GM23338 (cell line): Measurements from ENCODE around the gene STAT6. TPM values are rescaled to one million over a fixed set of nuclear protein-coding genes. Genes with fewer than 3 reads are reported as not detected.

Experiments used
- ATAC-seq: fragments of 200-7000 bp; cut with Tn5 transposase; 3 replicates; pipeline ENCODE4 v1.9.1; 2020
- DNase-seq: peaks from one replicate; pipeline ENCODE4 v3.0.0-alpha.2; 2015; ENCODE audit warnings: low spot score
- H2AFZ ChIP-seq: fragments of 200-600 bp; sonication (generic); 2 replicates; pipeline ENCODE4 v1.8.0; 2016; ENCODE audit warnings: antibody characterized with exemption, mild to moderate bottlenecking, moderate library complexity
- H3F3A ChIP-seq: fragments of 200-600 bp; sonication (generic); replicated peaks from 2 replicates; pipeline ENCODE4 v1.8.0; 2017; ENCODE audit warnings: antibody characterized with exemption, mixed run types, low read depth
- H3K27ac ChIP-seq: fragments of 200-600 bp; sonication (generic); 2 replicates; pipeline ENCODE4 v1.6.1; 2016; ENCODE audit warnings: low read depth
- H3K27me3 ChIP-seq: fragments of 200-600 bp; sonication (generic); 2 replicates; pipeline ENCODE4 v1.8.0; 2016; ENCODE audit warnings: mild to moderate bottlenecking, mixed run types, moderate library complexity; ENCODE audit not compliant: insufficient read depth
- H3K36me3 ChIP-seq: fragments of 200-600 bp; sonication (generic); 2 replicates; pipeline ENCODE4 v1.8.0; 2016; ENCODE audit warnings: mild to moderate bottlenecking; ENCODE audit not compliant: insufficient read depth
- H3K4me1 ChIP-seq: fragments of 200-600 bp; sonication (generic); 2 replicates; pipeline ENCODE4 v1.8.0; 2016; ENCODE audit warnings: mild to moderate bottlenecking, moderate library complexity; ENCODE audit not compliant: insufficient read depth
- H3K4me2 ChIP-seq: fragments of 200-600 bp; sonication (generic); 2 replicates; pipeline ENCODE4 v1.7.1; 2017; ENCODE audit warnings: mixed run types
- H3K4me3 ChIP-seq: fragments of 200-600 bp; sonication (generic); 2 replicates; pipeline ENCODE4 v1.6.1; 2016; ENCODE audit warnings: mixed run types
- H3K79me2 ChIP-seq: fragments of 200-600 bp; sonication (generic); replicated peaks from 2 replicates; pipeline ENCODE4 v1.8.0; 2017; ENCODE audit warnings: mild to moderate bottlenecking; ENCODE audit not compliant: insufficient read depth
- H3K9me2 ChIP-seq: fragments of 200-600 bp; sonication (generic); 2 replicates; pipeline ENCODE4 v1.8.0; 2017; ENCODE audit not compliant: insufficient read depth
- H4K20me1 ChIP-seq: fragments of 200-600 bp; sonication (generic); replicated peaks from 2 replicates; pipeline ENCODE4 v1.8.0; 2017; ENCODE audit warnings: mild to moderate bottlenecking; ENCODE audit not compliant: insufficient read depth
- H3K27ac Mint-ChIP-seq: 2 replicates; pipeline ENCODE4 v1.8.0; 2020; ENCODE audit warnings: inconsistent platforms, mild to moderate bottlenecking, moderate library complexity, mixed read lengths
- H3K27me3 Mint-ChIP-seq: 3 replicates; pipeline ENCODE4 v1.8.0; 2022; ENCODE audit warnings: low read depth, mild to moderate bottlenecking, moderate library complexity, mixed read lengths, inconsistent platforms; ENCODE audit not compliant: insufficient read depth, poor library complexity
- H3K36me3 Mint-ChIP-seq: 3 replicates; pipeline ENCODE4 v1.8.0; 2021; ENCODE audit warnings: low read depth, mild to moderate bottlenecking, inconsistent platforms, moderate library complexity, mixed read lengths
- H3K4me1 Mint-ChIP-seq: 3 replicates; pipeline ENCODE4 v1.8.0; 2020; ENCODE audit warnings: mild to moderate bottlenecking, inconsistent platforms, mixed read lengths
- H3K4me3 Mint-ChIP-seq: 3 replicates; pipeline ENCODE4 v1.8.0; 2021; ENCODE audit warnings: moderate library complexity, mild to moderate bottlenecking, inconsistent platforms, mixed read lengths
- H3K9me3 Mint-ChIP-seq: 3 replicates; pipeline ENCODE4 v1.8.0; 2020; ENCODE audit warnings: moderate library complexity, mild to moderate bottlenecking, inconsistent platforms, mixed read lengths
- CREB1 ChIP-seq: fragments of 250-450 bp; sonication (Bioruptor Pico); IDR thresholded peaks from 2 replicates; pipeline ENCODE4 v1.5.0; 2020; ENCODE audit warnings: low read depth, mild to moderate bottlenecking, moderate library complexity
- ETS1 ChIP-seq: IDR thresholded peaks from 2 replicates; pipeline ENCODE4 v1.6.1; 2016; ENCODE audit warnings: antibody characterized with exemption
- EZH2phosphoT487 ChIP-seq: fragments of 200-600 bp; sonication (generic); IDR thresholded peaks from one replicate; pipeline ENCODE4 v1.8.1; 2018; ENCODE audit warnings: antibody characterized with exemption; ENCODE audit not compliant: unreplicated experiment
- JUNB ChIP-seq: IDR thresholded peaks from one replicate; pipeline ENCODE4 v1.6.1; 2016; ENCODE audit warnings: antibody characterized with exemption; ENCODE audit not compliant: unreplicated experiment
- NANOG ChIP-seq: IDR thresholded peaks from 2 replicates; pipeline ENCODE4 v1.6.1; 2016; ENCODE audit warnings: antibody characterized with exemption, borderline replicate concordance
- POLR2AphosphoS5 ChIP-seq: IDR thresholded peaks from 2 replicates; pipeline ENCODE4 v1.6.1; 2016; ENCODE audit warnings: antibody characterized with exemption, low read depth
- STAT1 ChIP-seq: IDR thresholded peaks from one replicate; pipeline ENCODE4 v1.6.1; 2016; ENCODE audit warnings: antibody characterized with exemption; ENCODE audit not compliant: unreplicated experiment
- ZNF462 ChIP-seq: fragments of 250-450 bp; sonication (Bioruptor Pico); IDR thresholded peaks from 2 replicates; pipeline ENCODE4 v1.5.0; 2020; ENCODE audit warnings: mild to moderate bottlenecking, moderate library complexity
- polyA plus RNA-seq: library from polyadenylated mRNA; unstranded; fragments of >200 nt; fragmentation: Nextera tagmentation; extraction: Ambion mirVana; gene quantifications from 2 replicates; pipeline ENCODE4 v1.2.1, GENCODE V29; 2016
- total RNA-seq: library from RNA; depleted of rRNA; stranded (reverse); fragments of >200 nt; shearing (Covaris generic); gene quantifications from 2 replicates; pipeline ENCODE4 v1.2.3, GENCODE V29; 2014
- TF ChIP-seq, protein P1 (sequence below): IDR thresholded peaks from one replicate; pipeline ENCODE4 v1.6.1; 2018; ENCODE audit warnings: antibody characterized with exemption; ENCODE audit not compliant: unreplicated experiment

The STAT6 gene
- total and polyA plus RNA-seq, 2 experiments from 2014 or later, result 14.3 to 28.1 TPM

- no peaks in the 10 kb centered on the region for H3K79me2 ChIP-seq
- Mint-ChIP-seq H3K4me3 (no peak overlapping the region), H3K36me3 (peaks cover 86% of the 10 kb centered on the region)
These were observed 43.8 kb upstream of the STAT6 start for GRCh38 chr12:57154804-57155434.

DNA sequence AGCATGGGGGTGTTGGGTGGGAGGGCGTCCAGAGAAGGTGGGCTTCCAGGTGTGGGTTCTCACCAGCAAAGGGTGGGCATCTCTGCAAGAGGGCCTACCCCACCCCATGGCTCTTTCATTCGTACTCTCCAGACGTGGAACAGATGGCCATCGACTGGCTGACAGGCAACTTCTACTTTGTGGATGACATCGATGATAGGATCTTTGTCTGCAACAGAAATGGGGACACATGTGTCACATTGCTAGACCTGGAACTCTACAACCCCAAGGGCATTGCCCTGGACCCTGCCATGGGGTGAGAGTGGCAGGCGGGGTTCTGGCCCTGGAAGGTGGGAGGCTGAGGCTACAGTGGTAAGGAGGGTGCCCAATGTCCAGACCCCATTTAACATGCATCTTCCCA is 42.9 kb upstream of the STAT6 start:
- Histone ChIP-seq H3F3A (0 out of 2 replicates have a peak, but pooled peaks cover 8% of the 10 kb centered on the region), H3K27ac (no peak overlapping the region), H4K20me1 (peaks cover 25% of the 10 kb centered on the region), H3K79me2 (no peaks in the 10 kb centered on the region), H3K4me3 (no peak overlapping the region), H3K9me2 (no peaks in the 10 kb centered on the region), H3K4me2 (no peak overlapping the region), H3K27me3 (no peaks in the 10 kb centered on the region), H3K36me3 (peaks cover 6% of the 10 kb centered on the region), H2AFZ (no peak overlapping the region), H3K4me1 (no peaks in the 10 kb centered on the region)
- H3K4me1 Mint-ChIP-seq, result peaks cover 29% of the 10 kb centered on the region
- H3K9me3 Mint-ChIP-seq, result no peaks in the 10 kb centered on the region; the same call in 2 of the 3 replicates
- H3K36me3 Mint-ChIP-seq, result peaks cover 86% of the 10 kb centered on the region
- H3K27me3 Mint-ChIP-seq, result peaks cover 25% of the 10 kb centered on the region
- DNase-seq (no peak), ATAC-seq (no peak)
- no peak overlapping the region for H3K4me3 Mint-ChIP-seq
- H3K27ac Mint-ChIP-seq, result no peak overlapping the region
- TF ChIP-seq ETS1 (no peak), STAT1 (no peak), POLR2AphosphoS5 (no peak), ZNF462 (CRISPR knock-in tag) (no peak), EZH2phosphoT487 (no peak), NANOG (no peak), JUNB (no peak)

More at GRCh38 chr12:57154804-57155434, 43.8 kb upstream of the STAT6 start:
- ATAC-seq (no peak), DNase-seq (no peak)
- Histone ChIP-seq H3K4me2 (no peak overlapping the region), H3K9me2 (no peaks in the 10 kb centered on the region), H3K36me3 (peaks cover 6% of the 10 kb centered on the region), H3K4me1 (no peaks in the 10 kb centered on the region), H4K20me1 (peaks cover 22% of the 10 kb centered on the region), H2AFZ (no peak overlapping the region), H3K27me3 (no peaks in the 10 kb centered on the region), H3K27ac (no peak overlapping the region), H3F3A (0 out of 2 replicates have a peak, but pooled peaks cover 5% of the 10 kb centered on the region), H3K4me3 (no peak overlapping the region)
- Mint-ChIP-seq H3K4me1 (peaks cover 21% of the 10 kb centered on the region), H3K27ac (no peak overlapping the region), H3K27me3 (peaks cover 28% of the 10 kb centered on the region), H3K9me3 (no peaks in the 10 kb centered on the region; the same call in 2 of the 3 replicates)
- no peak for TF ChIP-seq EZH2phosphoT487
- no peak for TF ChIP-seq CREB1
- no peak for TF ChIP-seq JUNB
- TF ChIP-seq, protein P1, sequence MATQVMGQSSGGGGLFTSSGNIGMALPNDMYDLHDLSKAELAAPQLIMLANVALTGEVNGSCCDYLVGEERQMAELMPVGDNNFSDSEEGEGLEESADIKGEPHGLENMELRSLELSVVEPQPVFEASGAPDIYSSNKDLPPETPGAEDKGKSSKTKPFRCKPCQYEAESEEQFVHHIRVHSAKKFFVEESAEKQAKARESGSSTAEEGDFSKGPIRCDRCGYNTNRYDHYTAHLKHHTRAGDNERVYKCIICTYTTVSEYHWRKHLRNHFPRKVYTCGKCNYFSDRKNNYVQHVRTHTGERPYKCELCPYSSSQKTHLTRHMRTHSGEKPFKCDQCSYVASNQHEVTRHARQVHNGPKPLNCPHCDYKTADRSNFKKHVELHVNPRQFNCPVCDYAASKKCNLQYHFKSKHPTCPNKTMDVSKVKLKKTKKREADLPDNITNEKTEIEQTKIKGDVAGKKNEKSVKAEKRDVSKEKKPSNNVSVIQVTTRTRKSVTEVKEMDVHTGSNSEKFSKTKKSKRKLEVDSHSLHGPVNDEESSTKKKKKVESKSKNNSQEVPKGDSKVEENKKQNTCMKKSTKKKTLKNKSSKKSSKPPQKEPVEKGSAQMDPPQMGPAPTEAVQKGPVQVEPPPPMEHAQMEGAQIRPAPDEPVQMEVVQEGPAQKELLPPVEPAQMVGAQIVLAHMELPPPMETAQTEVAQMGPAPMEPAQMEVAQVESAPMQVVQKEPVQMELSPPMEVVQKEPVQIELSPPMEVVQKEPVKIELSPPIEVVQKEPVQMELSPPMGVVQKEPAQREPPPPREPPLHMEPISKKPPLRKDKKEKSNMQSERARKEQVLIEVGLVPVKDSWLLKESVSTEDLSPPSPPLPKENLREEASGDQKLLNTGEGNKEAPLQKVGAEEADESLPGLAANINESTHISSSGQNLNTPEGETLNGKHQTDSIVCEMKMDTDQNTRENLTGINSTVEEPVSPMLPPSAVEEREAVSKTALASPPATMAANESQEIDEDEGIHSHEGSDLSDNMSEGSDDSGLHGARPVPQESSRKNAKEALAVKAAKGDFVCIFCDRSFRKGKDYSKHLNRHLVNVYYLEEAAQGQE, result no peak
- TF ChIP-seq NANOG, result no peak
